ENCODE results near the gene DPYD. TPM values are rescaled to one million over a fixed set of nuclear protein-coding genes. Genes with fewer than 3 reads are reported as not detected.

The DPYD gene
- total RNA-seq, 1 donor from 2014 or later: 8.8 TPM

GRCh38 chr1:97864615-97865014 is 56.2 kb downstream of the DPYD start:
- Histone ChIP-seq H3K27me3 (ENCODE audit: insufficient read depth, low read length) (no peaks in the 10 kb centered on the region), H3K27ac (ENCODE audit: low read depth, low read length) (no peak overlapping the region), H3K4me2 (ENCODE audit: low read length) (no peak overlapping the region), H4K20me1 (ENCODE audit: insufficient read depth, low read length) (no peaks in the 10 kb centered on the region), H3K36me3 (ENCODE audit: insufficient read depth, low read length) (no peaks in the 10 kb centered on the region), H3K9ac (ENCODE audit: low read length) (no peak overlapping the region), H3K79me2 (ENCODE audit: insufficient read depth, low read length) (no peaks in the 10 kb centered on the region), H3K4me3 (ENCODE audit: insufficient read depth, low read depth, low read length) (no peak overlapping the region), H3K9me3 (ENCODE audit: insufficient read depth, low read depth, low read length) (no peaks in the 10 kb centered on the region), H3K4me1 (ENCODE audit: insufficient read depth, low read length) (no peaks in the 10 kb centered on the region), H2AFZ (ENCODE audit: low read depth, low read length) (no peak overlapping the region)
- TF ChIP-seq EZH2 (IDR thresholded peaks at IDR 0.05; ENCODE audit: insufficient read depth, low read length) (no peak), CTCF (IDR thresholded peaks at IDR 0.05; ENCODE audit: insufficient read depth, low read depth, low read length) (no peak)
- no peaks in the 10 kb centered on the region for H3K9me3 Mint-ChIP-seq (ENCODE audit: unreplicated experiment)
- H3K27ac Mint-ChIP-seq (ENCODE audit: unreplicated experiment): no peak overlapping the region
- no peak for DNase-seq (ENCODE audit: low read depth)
- H3K4me3 Mint-ChIP-seq (ENCODE audit: unreplicated experiment): no peak overlapping the region
- FAIRE-seq: no peak
- H3K27me3 Mint-ChIP-seq (ENCODE audit: low read depth, unreplicated experiment): no peaks in the 10 kb centered on the region
- peaks cover 6% of the 10 kb centered on the region for H3K4me1 Mint-ChIP-seq (ENCODE audit: low read depth, unreplicated experiment)
- no peaks in the 10 kb centered on the region for H3K36me3 Mint-ChIP-seq (ENCODE audit: low read depth, unreplicated experiment)

DNA sequence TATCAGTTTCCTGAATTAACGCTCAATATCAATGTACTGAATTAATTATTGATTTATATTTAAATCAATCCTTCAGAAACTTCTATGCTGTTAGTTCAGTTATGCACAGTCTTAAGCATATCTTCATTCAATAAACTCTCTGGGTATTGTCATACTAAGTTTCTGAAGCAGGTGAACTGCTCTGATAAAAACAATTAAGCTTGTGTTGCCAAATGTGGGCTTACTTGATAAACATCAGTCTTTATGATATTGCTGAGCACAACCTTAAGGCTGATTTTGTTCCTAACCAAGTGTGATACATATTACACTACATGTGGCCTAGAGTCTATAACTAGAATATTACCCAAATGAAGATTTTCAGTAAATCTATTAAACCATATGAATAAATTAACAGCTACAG is 67.6 kb downstream of the DPYD start:
- Histone ChIP-seq H3K4me1 (ENCODE audit: insufficient read depth, low read length) (peaks cover 11% of the 10 kb centered on the region), H3K79me2 (ENCODE audit: insufficient read depth, low read length) (no peaks in the 10 kb centered on the region), H3K27me3 (ENCODE audit: insufficient read depth, low read length) (no peaks in the 10 kb centered on the region), H3K36me3 (ENCODE audit: insufficient read depth, low read length) (peaks cover 3% of the 10 kb centered on the region), H3K4me2 (ENCODE audit: low read length) (no peak overlapping the region), H2AFZ (ENCODE audit: low read depth, low read length) (no peak overlapping the region), H4K20me1 (ENCODE audit: insufficient read depth, low read length) (no peaks in the 10 kb centered on the region), H3K9me3 (ENCODE audit: insufficient read depth, low read depth, low read length) (no peaks in the 10 kb centered on the region), H3K4me3 (ENCODE audit: insufficient read depth, low read depth, low read length) (no peak overlapping the region), H3K9ac (ENCODE audit: low read length) (no peak overlapping the region), H3K27ac (ENCODE audit: low read depth, low read length) (no peak overlapping the region)
- FAIRE-seq: no peak
- Mint-ChIP-seq H3K27me3 (ENCODE audit: low read depth, unreplicated experiment) (no peaks in the 10 kb centered on the region), H3K4me1 (ENCODE audit: low read depth, unreplicated experiment) (peaks cover 10% of the 10 kb centered on the region), H3K27ac (ENCODE audit: unreplicated experiment) (no peak overlapping the region), H3K36me3 (ENCODE audit: low read depth, unreplicated experiment) (no peaks in the 10 kb centered on the region), H3K4me3 (ENCODE audit: unreplicated experiment) (no peak overlapping the region), H3K9me3 (ENCODE audit: unreplicated experiment) (no peaks in the 10 kb centered on the region)
- DNase-seq (ENCODE audit: low read depth): no peak
- TF ChIP-seq EZH2 (IDR thresholded peaks at IDR 0.05; ENCODE audit: insufficient read depth, low read length): no peak
- no peak for TF ChIP-seq CTCF (IDR thresholded peaks at IDR 0.05; ENCODE audit: insufficient read depth, low read depth, low read length)

- H3K27me3 ChIP-seq (ENCODE audit: insufficient read depth, low read length): no peaks in the 10 kb centered on the region
- Mint-ChIP-seq H3K9me3 (ENCODE audit: unreplicated experiment) (no peaks in the 10 kb centered on the region), H3K4me1 (ENCODE audit: low read depth, unreplicated experiment) (peaks cover 10% of the 10 kb centered on the region), H3K36me3 (ENCODE audit: low read depth, unreplicated experiment) (peaks cover 8% of the 10 kb centered on the region), H3K27ac (ENCODE audit: unreplicated experiment) (peak overlapping the region; percentile 2), H3K4me3 (ENCODE audit: unreplicated experiment) (no peak overlapping the region), H3K27me3 (ENCODE audit: low read depth, unreplicated experiment) (no peaks in the 10 kb centered on the region)
- DNase-seq (ENCODE audit: low read depth): peak; percentile 86
- H4K20me1 ChIP-seq (ENCODE audit: insufficient read depth, low read length): no peaks in the 10 kb centered on the region
- H3K79me2 ChIP-seq (ENCODE audit: insufficient read depth, low read length): no peaks in the 10 kb centered on the region
- peak overlapping the region; percentile 34 for H3K27ac ChIP-seq (ENCODE audit: low read depth, low read length)
- peaks cover 11% of the 10 kb centered on the region for H3K4me1 ChIP-seq (ENCODE audit: insufficient read depth, low read length)
- peaks cover 10% of the 10 kb centered on the region for H3K9me3 ChIP-seq (ENCODE audit: insufficient read depth, low read depth, low read length)
- peak; percentile 70 for FAIRE-seq
- peak overlapping the region; percentile 51 for H3K4me2 ChIP-seq (ENCODE audit: low read length)
- no peak overlapping the region for H2AFZ ChIP-seq (ENCODE audit: low read depth, low read length)
- TF ChIP-seq CTCF (IDR thresholded peaks at IDR 0.05; ENCODE audit: insufficient read depth, low read depth, low read length): no peak
- TF ChIP-seq EZH2 (IDR thresholded peaks at IDR 0.05; ENCODE audit: insufficient read depth, low read length): no peak
- no peaks in the 10 kb centered on the region for H3K36me3 ChIP-seq (ENCODE audit: insufficient read depth, low read length)
- no peak overlapping the region for H3K9ac ChIP-seq (ENCODE audit: low read length)
- H3K4me3 ChIP-seq (ENCODE audit: insufficient read depth, low read depth, low read length): no peak overlapping the region
These were observed 71.2 kb downstream of the DPYD start for GRCh38 chr1:97849345-97850340.

All from astrocyte (in vitro differentiated cells and primary cell).